ENCODE measurements around the gene FZD4.
A peak's percentile ranks its signal among the peaks of the same experiment; 100 is the strongest.
"Not testable (repeated sequence)": the region's sequence is repeated elsewhere in the genome, so short reads cannot be mapped to it uniquely, and the experiment has no call there.

The FZD4 gene

GRCh38 chr11:86934926-86935579 is 20.1 kb downstream of the FZD4 start:
- no peak for DNase-seq

- no peak for DNase-seq
Measured at GRCh38 chr11:86934582-86934900, 20.7 kb downstream of the FZD4 start.

GRCh38 chr11:86933891-86934581 is 21.2 kb downstream of the FZD4 start:
- no peak for DNase-seq

GRCh38 chr11:86932924-86933875 is 22.0 kb downstream of the FZD4 start:
- no peak for DNase-seq

GRCh38 chr11:86932259-86932585 is 23.0 kb downstream of the FZD4 start:
- DNase-seq: no peak

- DNase-seq: peak; percentile 19
Measured at GRCh38 chr11:86931548-86932258, 23.5 kb downstream of the FZD4 start.

GRCh38 chr11:86930957-86931547 is 24.1 kb downstream of the FZD4 start:
- no peak for DNase-seq

GRCh38 chr11:86926975-86927374 is 28.2 kb downstream of the FZD4 start:
- no peak for DNase-seq

- no peak for DNase-seq
Measured at GRCh38 chr11:86923999-86924766, 31.0 kb downstream of the FZD4 start.

- no peak for DNase-seq
Measured at GRCh38 chr11:86922225-86922624, 33.0 kb downstream of the FZD4 start.

GRCh38 chr11:86919557-86920210 is 35.5 kb downstream of the FZD4 start:
- peak; percentile 7 for DNase-seq

- DNase-seq: no peak
Measured at GRCh38 chr11:86918973-86919372, 36.2 kb downstream of the FZD4 start.

- DNase-seq: no peak
Measured at GRCh38 chr11:86918496-86918895, 36.7 kb downstream of the FZD4 start.

GRCh38 chr11:86917589-86917988 is 37.6 kb downstream of the FZD4 start:
- no peak for DNase-seq

- no peak for DNase-seq
Measured at GRCh38 chr11:86916330-86916729, 38.9 kb downstream of the FZD4 start.

- not testable (repeated sequence) for DNase-seq
Measured at GRCh38 chr11:86915850-86916249, 39.3 kb downstream of the FZD4 start.

- no peak for DNase-seq
Measured at GRCh38 chr11:86914865-86915519, 40.2 kb downstream of the FZD4 start.

GRCh38 chr11:86912238-86912637 is 43.0 kb downstream of the FZD4 start:
- no peak for DNase-seq

- DNase-seq: no peak
Measured at GRCh38 chr11:86910592-86910991, 44.6 kb downstream of the FZD4 start.

GRCh38 chr11:86906198-86906597 is 49.0 kb downstream of the FZD4 start:
- DNase-seq: no peak

- DNase-seq: no peak
Measured at GRCh38 chr11:86905252-86905651, 49.9 kb downstream of the FZD4 start.

All from inflammatory macrophage treated with lipopolysaccharide for 4 hours (primary cell).